Breast epithelium (tissue), 4 donors: ENCODE measurements around the gene KCTD11. TPM values are rescaled to one million over a fixed set of nuclear protein-coding genes. Genes with fewer than 3 reads are reported as not detected.

ENCODE experiments used
- DNase-seq, 2 donors: peaks; one replicate each; pipeline ENCODE4 v3.0.0-alpha.2; 2019; ENCODE audit warnings: low spot score in 2 of 2
- H3K27ac ChIP-seq, 2 donors: fragments of 200-600 bp; sonication (generic) in 1 of 2; one replicate each; pipeline ENCODE4 v1.5.1; 2016 to 2019; ENCODE audit warnings: mild to moderate bottlenecking in 1 of 2
- H3K27me3 ChIP-seq, 2 donors: fragments of 200-600 bp; sonication (generic) in 1 of 2; one replicate each; pipeline versions ENCODE4 v1.5.1 to v1.6.0; 2017 to 2019; ENCODE audit warnings: control low read depth in 1 of 2, mild to moderate bottlenecking in 1 of 2
- H3K36me3 ChIP-seq: fragments of 200-600 bp; one replicate; pipeline ENCODE4 v1.5.1; 2019
- H3K4me1 ChIP-seq, 2 donors: fragments of 200-600 bp; sonication (generic); one replicate each; pipeline ENCODE4 v1.5.1; 2016 to 2019; ENCODE audit warnings: control low read depth in 1 of 2
- H3K4me3 ChIP-seq, 3 donors: fragments of 200-600 bp; sonication (generic); 1 replicate in 2 of 3; 2 replicates in 1 of 3; pipeline ENCODE4 v1.5.1; 2016 to 2019; ENCODE audit warnings: mild to moderate bottlenecking in 3 of 3, moderate library complexity in 2 of 3
- H3K9me3 ChIP-seq, 2 donors: fragments of 200-600 bp; sonication (generic) in 1 of 2; one replicate each; pipeline ENCODE4 v1.5.1; 2016 to 2019; ENCODE audit warnings: control low read depth in 1 of 2
- CTCF ChIP-seq, 3 donors: fragments of 450-650 bp; IDR thresholded peaks; one replicate each; pipeline ENCODE4 v1.5.1; 2016 to 2017; ENCODE audit warnings: antibody characterized with exemption in 3 of 3, mild to moderate bottlenecking in 3 of 3, moderate library complexity in 3 of 3
- POLR2A ChIP-seq: fragments of 450-650 bp; IDR thresholded peaks from one replicate; pipeline ENCODE4 v1.6.1; 2016; ENCODE audit warnings: antibody characterized with exemption, mild to moderate bottlenecking, moderate library complexity
- POLR2AphosphoS5 ChIP-seq, 3 donors: sonication (generic); formaldehyde crosslinking; IDR thresholded peaks; one replicate each; pipeline ENCODE4 v1.6.1; 2017; ENCODE audit warnings: antibody characterized with exemption in 3 of 3
- intact Hi-C: fragments of 100-400 bp; cut with DNase I; formaldehyde crosslinking; loops from one replicate; pipeline ENCODE4 v1.15.1; 2023; ENCODE audit warnings: low total_unique reads
- total RNA-seq, 3 donors: library from RNA; depleted of rRNA; stranded (reverse); fragments of >200 nt; gene quantifications; one replicate each; pipeline ENCODE4 v1.1.0, GENCODE V29; 2016

Gene KCTD11
- total RNA-seq, 3 donors from 2014 or later, result 9.1 to 11.5 (median 11.0) TPM

- intact Hi-C loops, result no loop called here
- H3K27me3 ChIP-seq, result no peaks in the 10 kb centered on the region
- H3K9me3 ChIP-seq, result no peaks in the 10 kb centered on the region
- no peak for DNase-seq
- TF ChIP-seq POLR2A, result no peak
- TF ChIP-seq CTCF (IDR thresholded peaks at IDR 0.05), result no peak
- TF ChIP-seq POLR2AphosphoS5 (IDR thresholded peaks at IDR 0.05), result no peak
- peak overlapping the region; percentile 20 for H3K27ac ChIP-seq
- peaks cover 3% of the 10 kb centered on the region for H3K36me3 ChIP-seq
- H3K4me1 ChIP-seq, result peaks cover 0 to 4% of the 10 kb centered on the region in 2 donors
- peak overlapping the region; percentile 26 to 55 (median 47) for H3K4me3 ChIP-seq
Measured at GRCh38 chr17:7383742-7384488, 32.0 kb downstream of the KCTD11 start.

- intact Hi-C loops, result no loop called here
- Histone ChIP-seq H3K9me3 (no peaks in the 10 kb centered on the region), H3K4me1 (peaks cover 0 to 4% of the 10 kb centered on the region in 2 donors), H3K27me3 (no peaks in the 10 kb centered on the region), H3K27ac (peak overlapping the region; percentile 20), H3K36me3 (peaks cover 9% of the 10 kb centered on the region), H3K4me3 (peak overlapping the region; percentile 26 to 55 (median 47))
- TF ChIP-seq POLR2A (no peak), POLR2AphosphoS5 (IDR thresholded peaks at IDR 0.05) (no peak), CTCF (IDR thresholded peaks at IDR 0.05) (no peak)
- no peak for DNase-seq
Measured at GRCh38 chr17:7384489-7385081, 32.6 kb downstream of the KCTD11 start.

GRCh38 chr17:7388856-7389255, 36.9 kb downstream of the KCTD11 start:
- H3K36me3 ChIP-seq, result peaks cover 9% of the 10 kb centered on the region

GRCh38 chr17:7389924-7390910, 38.3 kb downstream of the KCTD11 start:
- no peak for DNase-seq
- H3K9me3 ChIP-seq, result no peaks in the 10 kb centered on the region
- peaks cover 0 to 7% of the 10 kb centered on the region in 2 donors for H3K4me1 ChIP-seq
- peaks cover 9% of the 10 kb centered on the region for H3K36me3 ChIP-seq
- no peak overlapping the region for H3K27ac ChIP-seq
- intact Hi-C loops, result no loop called here
- no peak for TF ChIP-seq POLR2AphosphoS5 (IDR thresholded peaks at IDR 0.05)
- TF ChIP-seq CTCF (IDR thresholded peaks at IDR 0.05), result no peak
- no peak for TF ChIP-seq POLR2A
- no peaks in the 10 kb centered on the region for H3K27me3 ChIP-seq
- H3K4me3 ChIP-seq, result no peak overlapping the region

More at GRCh38 chr17:7388856-7389255, 36.9 kb downstream of the KCTD11 start:
- TF ChIP-seq CTCF (IDR thresholded peaks at IDR 0.05) (no peak), POLR2AphosphoS5 (IDR thresholded peaks at IDR 0.05) (no peak), POLR2A (no peak)
- DNase-seq, result no peak
- Histone ChIP-seq H3K27me3 (no peaks in the 10 kb centered on the region), H3K4me1 (peaks cover 0 to 7% of the 10 kb centered on the region in 2 donors), H3K9me3 (no peaks in the 10 kb centered on the region), H3K4me3 (no peak overlapping the region), H3K27ac (no peak overlapping the region)
- intact Hi-C loops, result no loop called here
